Astrocyte (in vitro differentiated cells and primary cell): ENCODE measurements around the gene MAML2. TPM values are rescaled to one million over a fixed set of nuclear protein-coding genes. Genes with fewer than 3 reads are reported as not detected.
A peak's percentile ranks its signal among the peaks of the same experiment; 100 is the strongest.

ENCODE experiments used
- DNase-seq: peaks from one replicate; pipeline ENCODE4 v3.0.0-alpha.2; 2010; ENCODE audit warnings: low read depth
- FAIRE-seq: peaks from 2 replicates; lab custom pipeline; 2011; peaks lifted over from hg19 to GRCh38; lab: Jason Lieb, UNC
- H2AFZ ChIP-seq: 2 replicates; pipeline ENCODE4 v1.6.0; 2012; ENCODE audit warnings: low read depth, low read length, inconsistent platforms
- H3K27ac ChIP-seq: 2 replicates; pipeline ENCODE4 v1.5.1; 2011; ENCODE audit warnings: low read depth, low read length, inconsistent platforms
- H3K27me3 ChIP-seq: 2 replicates; pipeline ENCODE4 v1.6.0; 2011; ENCODE audit warnings: low read length, inconsistent platforms; ENCODE audit not compliant: insufficient read depth
- H3K36me3 ChIP-seq: 2 replicates; pipeline ENCODE4 v1.5.1; 2011; ENCODE audit warnings: low read length, inconsistent platforms; ENCODE audit not compliant: insufficient read depth
- H3K4me1 ChIP-seq: 2 replicates; pipeline ENCODE4 v1.5.1; 2011; ENCODE audit warnings: low read length, inconsistent platforms; ENCODE audit not compliant: insufficient read depth
- H3K4me2 ChIP-seq: 2 replicates; pipeline ENCODE4 v1.6.0; 2012; ENCODE audit warnings: low read length, inconsistent platforms
- H3K4me3 ChIP-seq: 2 replicates; pipeline ENCODE4 v1.5.1; 2011; ENCODE audit warnings: low read depth, mild to moderate bottlenecking, low read length, inconsistent platforms; ENCODE audit not compliant: insufficient read depth
- H3K79me2 ChIP-seq: 2 replicates; pipeline ENCODE4 v1.6.0; 2012; ENCODE audit warnings: mild to moderate bottlenecking, low read length, inconsistent platforms; ENCODE audit not compliant: insufficient read depth
- H3K9ac ChIP-seq: 2 replicates; pipeline ENCODE4 v1.6.0; 2012; ENCODE audit warnings: mild to moderate bottlenecking, low read length, inconsistent platforms
- H3K9me3 ChIP-seq: 2 replicates; pipeline ENCODE4 v1.5.1; 2012; ENCODE audit warnings: low read depth, mild to moderate bottlenecking, low read length, inconsistent platforms; ENCODE audit not compliant: insufficient read depth
- H4K20me1 ChIP-seq: 2 replicates; pipeline ENCODE4 v1.6.0; 2012; ENCODE audit warnings: low read length, inconsistent platforms; ENCODE audit not compliant: insufficient read depth
- H3K27ac Mint-ChIP-seq: one replicate; pipeline ENCODE4 v1.8.0; 2021; ENCODE audit warnings: mild to moderate bottlenecking, mixed read lengths; ENCODE audit not compliant: unreplicated experiment
- H3K27me3 Mint-ChIP-seq: one replicate; pipeline ENCODE4 v1.8.0; 2021; ENCODE audit warnings: low read depth, mixed read lengths; ENCODE audit not compliant: unreplicated experiment
- H3K36me3 Mint-ChIP-seq: one replicate; pipeline ENCODE4 v1.8.0; 2021; ENCODE audit warnings: low read depth, mixed read lengths; ENCODE audit not compliant: unreplicated experiment
- H3K4me1 Mint-ChIP-seq: one replicate; pipeline ENCODE4 v1.8.0; 2021; ENCODE audit warnings: low read depth, mixed read lengths; ENCODE audit not compliant: unreplicated experiment
- H3K4me3 Mint-ChIP-seq: one replicate; pipeline ENCODE4 v1.8.0; 2021; ENCODE audit warnings: mild to moderate bottlenecking, moderate library complexity, mixed read lengths; ENCODE audit not compliant: unreplicated experiment
- H3K9me3 Mint-ChIP-seq: one replicate; pipeline ENCODE4 v1.8.0; 2021; ENCODE audit warnings: mild to moderate bottlenecking, mixed read lengths; ENCODE audit not compliant: unreplicated experiment
- CTCF ChIP-seq: IDR thresholded peaks from 2 replicates; pipeline ENCODE4 v1.5.1; 2011; ENCODE audit warnings: low read depth, mild to moderate bottlenecking, inconsistent platforms, low read length, moderate library complexity; ENCODE audit not compliant: insufficient read depth
- EZH2 ChIP-seq: IDR thresholded peaks from 2 replicates; pipeline ENCODE4 v1.6.1; 2012; ENCODE audit warnings: mild to moderate bottlenecking, low read length, inconsistent platforms; ENCODE audit not compliant: insufficient read depth
- total RNA-seq: library from RNA; stranded (reverse); gene quantifications from 2 replicates; pipeline ENCODE4 v1.2.1, GENCODE V29; 2021

MAML2 gene
- total RNA-seq, 1 donor from 2014 or later, result 27.4 TPM

GRCh38 chr11:96342014-96342960 is 708 bp downstream of the MAML2 start:
- no peak for FAIRE-seq
- H3K4me3 Mint-ChIP-seq, result peak overlapping the region; percentile 88
- no peaks in the 10 kb centered on the region for H3K9me3 ChIP-seq

GRCh38 chr11:96341211-96342013 is 1.6 kb downstream of the MAML2 start:
- Histone ChIP-seq H3K9me3 (no peaks in the 10 kb centered on the region), H3K27me3 (no peaks in the 10 kb centered on the region), H4K20me1 (peaks cover 12% of the 10 kb centered on the region), H3K4me2 (peak overlapping the region; percentile 92), H3K36me3 (no peaks in the 10 kb centered on the region), H3K9ac (peak overlapping the region; percentile 99), H3K27ac (peak overlapping the region; percentile 92), H2AFZ (no peak overlapping the region), H3K79me2 (peaks cover 66% of the 10 kb centered on the region), H3K4me1 (peaks cover 44% of the 10 kb centered on the region), H3K4me3 (peak overlapping the region; percentile 97)
- H3K36me3 Mint-ChIP-seq, result peaks cover 7% of the 10 kb centered on the region
- H3K4me3 Mint-ChIP-seq, result peak overlapping the region; percentile 88
- TF ChIP-seq CTCF, result peak; percentile 35
- no peak for TF ChIP-seq EZH2
- H3K4me1 Mint-ChIP-seq, result peaks cover 41% of the 10 kb centered on the region
- no peaks in the 10 kb centered on the region for H3K9me3 Mint-ChIP-seq
- peak overlapping the region; percentile 53 for H3K27ac Mint-ChIP-seq
- DNase-seq, result no peak
- FAIRE-seq, result no peak
- H3K27me3 Mint-ChIP-seq, result no peaks in the 10 kb centered on the region

More at GRCh38 chr11:96342014-96342960, 708 bp downstream of the MAML2 start:
- TF ChIP-seq CTCF, result no peak
- no peak for TF ChIP-seq EZH2
- Mint-ChIP-seq H3K4me1 (peaks cover 36% of the 10 kb centered on the region), H3K27ac (peak overlapping the region; percentile 21), H3K27me3 (no peaks in the 10 kb centered on the region), H3K36me3 (peaks cover 7% of the 10 kb centered on the region), H3K9me3 (no peaks in the 10 kb centered on the region)
- peaks cover 44% of the 10 kb centered on the region for H3K4me1 ChIP-seq
- no peaks in the 10 kb centered on the region for H3K27me3 ChIP-seq
- peaks cover 12% of the 10 kb centered on the region for H4K20me1 ChIP-seq
- no peaks in the 10 kb centered on the region for H3K36me3 ChIP-seq
- H2AFZ ChIP-seq, result peak overlapping the region; percentile 31
- DNase-seq, result peak; percentile 48
- peak overlapping the region; percentile 92 for H3K4me2 ChIP-seq
- peak overlapping the region; percentile 97 for H3K4me3 ChIP-seq
- H3K9ac ChIP-seq, result peak overlapping the region; percentile 99
- peaks cover 57% of the 10 kb centered on the region for H3K79me2 ChIP-seq
- peak overlapping the region; percentile 92 for H3K27ac ChIP-seq
